LNCaP clone FGC (cell line): ENCODE data around the gene ZBTB24.

Experiments used
- DNase-seq: peaks from one replicate; pipeline ENCODE4 v3.0.0-alpha.2; 2011; ENCODE audit warnings: low read depth
- H3K4me3 ChIP-seq: 2 replicates; pipeline ENCODE4 v1.5.1; 2011; ENCODE audit warnings: mild to moderate bottlenecking, low read depth, low read length, control low read depth
- CTCF ChIP-seq: IDR thresholded peaks from 2 replicates; pipeline ENCODE4 v1.5.1; 2012; ENCODE audit warnings: mild to moderate bottlenecking; ENCODE audit not compliant: control insufficient read depth, insufficient read depth; ENCODE audit errors: extremely low read depth

ZBTB24 gene

GRCh38 chr6:109428889-109429477, 54.0 kb downstream of the ZBTB24 start:
- no peak overlapping the region for H3K4me3 ChIP-seq
- TF ChIP-seq CTCF: no peak
- peak; percentile 81 for DNase-seq

- H3K4me3 ChIP-seq: no peak overlapping the region
- DNase-seq: no peak
- no peak for TF ChIP-seq CTCF
Measured at GRCh38 chr6:109424946-109425345, 58.1 kb downstream of the ZBTB24 start.

GRCh38 chr6:109421184-109421583, 61.8 kb downstream of the ZBTB24 start:
- DNase-seq: no peak
- TF ChIP-seq CTCF: no peak
- no peak overlapping the region for H3K4me3 ChIP-seq

GRCh38 chr6:109420751-109421150, 62.3 kb downstream of the ZBTB24 start:
- TF ChIP-seq CTCF: no peak
- no peak overlapping the region for H3K4me3 ChIP-seq
- DNase-seq: no peak

GRCh38 chr6:109417646-109418045, 65.4 kb downstream of the ZBTB24 start:
- H3K4me3 ChIP-seq: no peak overlapping the region
- DNase-seq: no peak
- no peak for TF ChIP-seq CTCF
